NB4 (cell line): ENCODE measurements around the gene NAAA.

Experiments
- DNase-seq: peaks from one replicate; pipeline ENCODE4 v3.0.0; 2010; ENCODE audit warnings: low read depth
- H3K4me3 ChIP-seq: one replicate; pipeline ENCODE4 v1.5.1; 2011; ENCODE audit warnings: mild to moderate bottlenecking, low read depth, low read length, moderate library complexity
- CTCF ChIP-seq: IDR thresholded peaks from one replicate; pipeline ENCODE4 v1.5.1; 2012; ENCODE audit warnings: low read depth, low read length
- MAX ChIP-seq: IDR thresholded peaks from 2 replicates; pipeline ENCODE4 v1.6.1; 2011; ENCODE audit warnings: low read depth, low read length
- MYC ChIP-seq: IDR thresholded peaks from 2 replicates; pipeline ENCODE4 v1.6.1; 2011; ENCODE audit warnings: low read depth, low read length
- POLR2A ChIP-seq: IDR thresholded peaks from 2 replicates; pipeline ENCODE4 v1.6.1; 2011; ENCODE audit warnings: mild to moderate bottlenecking; ENCODE audit not compliant: insufficient read length; ENCODE audit errors: extremely low read depth

NAAA gene

DNA sequence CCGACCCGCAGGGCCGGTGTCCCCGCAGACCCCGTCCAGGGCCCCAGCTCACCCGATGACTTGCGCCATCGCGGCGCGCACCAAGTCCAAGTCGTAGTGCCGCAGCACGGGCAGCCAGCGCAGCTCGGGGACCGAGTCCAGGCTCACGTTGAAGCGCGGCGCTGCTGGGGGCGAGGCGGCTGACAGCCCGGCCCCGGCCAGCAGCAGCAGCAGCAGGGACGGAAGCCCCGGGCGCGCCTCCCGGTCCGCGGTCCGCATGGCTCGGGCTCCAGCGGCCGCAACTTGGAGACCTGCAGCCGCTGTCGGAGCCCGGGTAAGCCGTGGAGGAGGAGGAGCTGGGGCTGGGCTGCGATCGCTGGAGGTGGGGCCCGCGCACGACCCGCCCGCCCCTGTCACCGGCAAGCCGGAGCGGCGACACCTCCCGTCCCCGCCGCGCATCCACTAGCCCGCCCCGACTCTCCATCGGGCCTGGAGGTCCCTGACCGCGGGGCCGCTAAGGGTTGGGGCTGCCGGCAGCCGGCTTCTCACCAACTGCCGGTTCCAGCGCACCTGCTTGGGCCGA is at the start of gene NAAA:
Gene NAAA, minus strand, starts transcription at position 322 of the 562 bp plus-strand sequence. Its CDS starts 64 bp downstream, at position 258.
- peak; percentile 82 for DNase-seq
- TF ChIP-seq MYC (no peak), CTCF (no peak), MAX (no peak), POLR2A (no peak)
- H3K4me3 ChIP-seq, result peak within 1 kb of the TSS; percentile 82

DNA sequence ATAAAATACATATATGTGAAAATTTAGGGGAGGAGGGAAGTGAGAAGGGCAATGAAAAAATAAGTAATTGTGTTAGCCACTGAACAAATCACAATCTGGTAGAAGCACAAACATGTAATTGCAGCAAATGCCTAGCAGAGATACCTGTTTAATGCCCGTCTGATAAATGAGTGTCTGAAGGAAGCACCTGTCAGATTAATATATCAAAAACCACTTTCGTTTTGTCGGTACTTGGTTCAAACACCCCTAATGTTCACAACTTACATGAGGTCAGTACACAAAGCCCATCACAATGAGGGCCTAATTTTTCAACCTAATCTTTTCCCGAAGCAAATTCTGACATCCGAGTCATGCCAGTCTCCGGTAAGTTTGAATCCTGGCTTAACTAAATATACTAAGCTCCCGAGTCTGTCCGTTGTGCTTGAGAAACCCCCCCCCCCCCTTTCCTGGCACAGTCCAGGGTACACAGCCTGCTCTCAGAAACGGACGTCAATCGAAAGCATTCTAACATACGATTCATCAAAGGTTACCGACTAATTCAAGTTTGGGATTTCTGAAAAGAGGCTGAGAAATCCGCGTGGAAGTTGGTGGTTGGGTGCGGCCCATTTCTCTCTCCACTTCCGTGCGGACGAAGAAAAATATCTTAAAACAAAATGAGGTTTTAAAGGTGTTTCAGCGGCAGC is 49.2 kb upstream of the NAAA start:
- no peak for DNase-seq
- no peak for TF ChIP-seq POLR2A
- no peak for TF ChIP-seq MYC
- no peak for TF ChIP-seq CTCF
- TF ChIP-seq MAX, result no peak
- H3K4me3 ChIP-seq, result peak overlapping the region; percentile 90

DNA sequence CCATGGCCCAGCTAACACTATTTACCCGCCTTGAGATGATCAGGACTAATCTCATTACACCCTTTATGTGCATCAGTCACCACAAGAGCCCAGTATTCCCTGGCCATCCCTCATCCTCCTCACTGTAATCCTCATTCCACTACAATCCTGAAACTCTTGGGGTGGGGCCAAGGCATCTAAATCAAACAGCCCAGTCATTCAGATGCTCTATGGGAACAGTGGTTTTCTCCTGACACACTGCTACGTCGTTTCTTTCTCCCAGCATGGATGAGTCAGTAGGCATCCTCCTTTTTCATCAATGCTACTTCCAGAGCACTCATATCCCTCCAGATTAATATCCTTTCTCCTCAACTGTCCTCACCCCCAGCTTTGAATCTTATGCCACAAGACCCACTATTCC is 44.3 kb upstream of the NAAA start:
- DNase-seq, result no peak
- no peak overlapping the region for H3K4me3 ChIP-seq
- TF ChIP-seq MAX (no peak), CTCF (no peak)

- no peak for DNase-seq
- TF ChIP-seq CTCF (no peak), POLR2A (no peak)
- no peak overlapping the region for H3K4me3 ChIP-seq
Measured at GRCh38 chr4:75980576-75980975, 39.8 kb upstream of the NAAA start.

GRCh38 chr4:75976177-75976576 is 35.4 kb upstream of the NAAA start:
- no peak for TF ChIP-seq POLR2A
- no peak for TF ChIP-seq CTCF
- no peak for TF ChIP-seq MAX
- no peak for TF ChIP-seq MYC
- H3K4me3 ChIP-seq, result no peak overlapping the region
- no peak for DNase-seq

DNA sequence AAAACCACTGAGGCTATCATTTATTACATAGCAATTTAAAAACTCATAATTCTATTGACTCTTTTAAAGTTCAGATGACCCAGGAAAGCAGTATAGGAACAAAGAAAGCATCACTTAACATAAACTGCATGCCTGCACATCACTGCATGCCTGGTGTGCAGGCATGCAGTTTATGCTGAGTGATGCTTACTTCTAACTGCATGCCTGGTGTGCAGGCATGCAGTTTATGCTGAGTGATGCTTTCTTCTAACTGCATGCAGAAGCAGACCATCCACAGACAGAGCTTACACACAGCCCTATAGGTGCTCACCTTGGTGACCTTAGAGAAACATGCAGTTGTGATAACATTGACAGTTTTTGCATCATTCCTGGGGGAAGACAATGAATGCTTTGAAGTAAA is 33.0 kb upstream of the NAAA start:
- DNase-seq, result no peak
- TF ChIP-seq MAX (no peak), CTCF (no peak), POLR2A (no peak), MYC (no peak)

More for the DNA sequence above, 33.0 kb upstream of the NAAA start:
- H3K4me3 ChIP-seq, result no peak overlapping the region
